NCI-H2171 treated with DMSO at 0.1 percent for 48 hours (cell line): Measurements from ENCODE around the gene ISOC2.

Experiments used
- DNase-seq: peaks from one replicate; lab custom pipeline; 2025; lab: John Stamatoyannopoulos, UW

Gene ISOC2

DNA sequence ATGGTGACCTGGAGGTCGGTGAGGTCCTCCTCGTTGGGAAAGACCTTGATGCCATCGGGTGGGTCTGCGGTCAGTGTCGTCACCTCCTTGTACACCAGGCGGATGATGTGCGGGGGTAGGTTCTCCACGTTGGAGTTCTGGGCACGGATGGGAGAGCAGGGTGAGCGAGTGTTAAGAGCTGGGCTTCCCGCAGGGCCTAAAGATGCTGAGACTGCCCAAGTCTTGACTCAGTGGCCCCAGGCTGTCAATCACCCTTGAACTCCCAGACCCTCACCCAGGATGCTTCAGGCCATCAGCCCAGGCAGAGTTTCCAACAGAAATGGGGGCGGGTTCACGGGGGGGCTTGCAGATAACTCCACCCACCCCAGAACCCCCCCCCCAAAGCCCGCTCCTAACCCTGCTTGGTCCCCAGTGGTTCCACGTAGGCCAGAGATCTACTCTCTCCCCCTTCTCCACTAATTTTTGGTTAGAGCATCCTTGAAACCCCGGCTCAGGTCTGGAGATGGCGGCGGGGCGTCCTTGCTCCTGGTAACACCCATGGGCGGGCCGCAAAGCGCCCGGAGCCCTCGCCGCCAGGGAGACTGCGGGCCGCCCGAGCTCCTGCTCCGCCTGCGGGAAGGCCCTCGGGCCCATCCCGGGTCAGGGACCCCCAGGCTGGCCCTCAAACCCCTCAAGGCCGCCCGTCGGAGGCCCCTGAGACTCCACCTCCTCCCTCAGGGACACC is 54.5 kb downstream of the ISOC2 start:
- no peak for DNase-seq

DNA sequence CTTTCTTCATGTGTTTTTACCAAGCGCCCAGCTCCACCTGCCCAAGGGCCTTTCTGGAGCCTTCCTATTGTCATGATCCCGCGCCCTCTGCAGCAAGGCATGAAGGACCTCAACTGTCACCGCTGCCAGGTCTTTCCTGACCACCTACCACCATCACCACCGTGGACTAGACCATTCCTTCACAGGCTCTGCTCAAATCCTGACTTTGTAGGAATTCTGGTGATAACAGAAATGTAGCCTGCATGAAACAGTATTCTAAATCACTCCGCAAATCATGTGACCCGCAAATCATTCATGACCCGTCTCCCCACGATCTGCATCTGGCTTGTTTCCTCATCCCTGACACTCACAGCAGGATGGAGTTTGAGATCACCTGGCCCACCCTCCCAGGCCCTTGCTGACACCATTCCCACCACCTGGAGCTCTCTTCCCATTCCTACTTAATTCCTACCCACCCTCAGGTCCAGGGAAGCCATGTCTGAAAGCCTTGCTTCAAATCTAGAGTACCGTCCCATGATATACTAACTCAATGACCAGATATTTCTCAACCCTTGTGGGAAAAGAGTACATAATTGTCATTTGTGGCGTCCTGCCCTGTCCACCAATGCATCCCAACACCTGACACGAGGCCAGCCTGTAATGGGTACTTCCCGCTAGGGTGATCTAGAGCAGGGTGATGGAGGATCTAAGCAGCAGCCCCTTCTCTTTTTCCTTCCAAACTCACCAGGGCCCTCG is 55.2 kb downstream of the ISOC2 start:
- no peak for DNase-seq

GRCh38 chr19:55405638-55406037 is 55.8 kb downstream of the ISOC2 start:
- DNase-seq, result no peak
